Erythroblast (primary cell): ENCODE data around the gene ATIC.

ENCODE experiments used
- GATA1 ChIP-seq: IDR thresholded peaks from 2 replicates; pipeline ENCODE4 v1.6.1; 2011; ENCODE audit warnings: low read depth, mild to moderate bottlenecking, control low read depth, low read length, moderate library complexity
- POLR2A ChIP-seq: IDR thresholded peaks from 2 replicates; pipeline ENCODE4 v1.6.1; 2011; ENCODE audit warnings: mild to moderate bottlenecking, low read length

GRCh38 chr2:215364157-215365155 is 52.6 kb downstream of the ATIC start:
- TF ChIP-seq POLR2A (no peak), GATA1 (no peak)
